ENCODE data around the gene IL12RB1.

The IL12RB1 gene

DNA sequence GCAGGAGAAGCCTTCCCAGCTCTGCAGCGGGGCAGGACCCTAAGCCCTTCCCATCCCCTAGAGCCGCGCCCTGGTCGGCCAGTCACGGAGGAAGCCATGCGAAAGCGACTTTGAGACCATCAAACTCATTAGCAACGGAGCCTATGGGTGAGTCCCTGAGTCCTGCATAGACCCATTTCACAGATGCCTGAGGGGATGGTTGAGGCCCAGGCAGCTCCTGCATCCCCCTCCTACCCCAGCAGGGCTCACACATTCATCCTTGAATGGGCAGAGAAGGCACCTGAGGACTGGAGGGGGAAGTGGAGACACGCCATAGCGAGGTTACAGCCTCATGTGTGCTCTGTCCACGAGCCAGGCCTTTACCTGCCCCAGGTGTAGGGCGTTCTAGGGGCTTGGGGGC is 42.1 kb upstream of the IL12RB1 start:
- ATAC-seq (ENCODE audit: low read depth), result no peak

DNA sequence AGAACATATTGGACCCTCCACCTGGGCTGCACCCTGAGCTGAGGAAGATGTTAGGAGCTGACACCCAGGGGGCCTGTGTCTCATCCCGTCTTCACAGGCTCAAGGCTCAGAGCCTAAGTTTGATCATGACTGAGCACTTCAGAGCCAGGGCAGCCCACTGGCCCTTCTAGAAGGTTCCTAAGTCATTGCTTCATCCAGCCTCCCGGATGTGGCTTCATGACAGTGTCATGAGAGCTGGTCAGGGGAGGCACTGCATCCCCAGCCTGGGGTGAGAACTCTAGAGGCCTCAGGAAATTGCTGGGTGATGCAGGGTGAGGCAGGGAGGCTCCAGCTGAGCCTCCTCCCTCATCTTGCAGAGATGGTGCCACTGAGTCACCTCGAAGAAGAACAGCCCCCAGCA is 41.3 kb upstream of the IL12RB1 start:
- H3K9me3 ChIP-seq (ENCODE audit: severe bottlenecking), result no peaks in the 10 kb centered on the region
- no peak for ATAC-seq (ENCODE audit: low read depth)
- H3K27ac ChIP-seq (ENCODE audit: poor library complexity, severe bottlenecking), result no peak overlapping the region
- H3K27me3 ChIP-seq (ENCODE audit: insufficient read depth, poor library complexity, severe bottlenecking), result no peaks in the 10 kb centered on the region
- H3K4me3 ChIP-seq (ENCODE audit: severe bottlenecking), result no peak overlapping the region
- TF ChIP-seq, protein P1, sequence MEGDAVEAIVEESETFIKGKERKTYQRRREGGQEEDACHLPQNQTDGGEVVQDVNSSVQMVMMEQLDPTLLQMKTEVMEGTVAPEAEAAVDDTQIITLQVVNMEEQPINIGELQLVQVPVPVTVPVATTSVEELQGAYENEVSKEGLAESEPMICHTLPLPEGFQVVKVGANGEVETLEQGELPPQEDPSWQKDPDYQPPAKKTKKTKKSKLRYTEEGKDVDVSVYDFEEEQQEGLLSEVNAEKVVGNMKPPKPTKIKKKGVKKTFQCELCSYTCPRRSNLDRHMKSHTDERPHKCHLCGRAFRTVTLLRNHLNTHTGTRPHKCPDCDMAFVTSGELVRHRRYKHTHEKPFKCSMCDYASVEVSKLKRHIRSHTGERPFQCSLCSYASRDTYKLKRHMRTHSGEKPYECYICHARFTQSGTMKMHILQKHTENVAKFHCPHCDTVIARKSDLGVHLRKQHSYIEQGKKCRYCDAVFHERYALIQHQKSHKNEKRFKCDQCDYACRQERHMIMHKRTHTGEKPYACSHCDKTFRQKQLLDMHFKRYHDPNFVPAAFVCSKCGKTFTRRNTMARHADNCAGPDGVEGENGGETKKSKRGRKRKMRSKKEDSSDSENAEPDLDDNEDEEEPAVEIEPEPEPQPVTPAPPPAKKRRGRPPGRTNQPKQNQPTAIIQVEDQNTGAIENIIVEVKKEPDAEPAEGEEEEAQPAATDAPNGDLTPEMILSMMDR (IDR thresholded peaks at IDR 0.05; ENCODE audit: poor library complexity, severe bottlenecking), result no peak
- H3K4me1 ChIP-seq (ENCODE audit: insufficient read depth, poor library complexity, severe bottlenecking), result no peaks in the 10 kb centered on the region
- DNase-seq (ENCODE audit: low spot score), result no peak
- peaks cover 15% of the 10 kb centered on the region for H3K36me3 ChIP-seq (ENCODE audit: low read depth)

More for the DNA sequence above, 42.1 kb upstream of the IL12RB1 start:
- TF ChIP-seq, protein P1 (IDR thresholded peaks at IDR 0.05; ENCODE audit: poor library complexity, severe bottlenecking), result no peak
- no peaks in the 10 kb centered on the region for H3K9me3 ChIP-seq (ENCODE audit: severe bottlenecking)
- no peak overlapping the region for H3K4me3 ChIP-seq (ENCODE audit: severe bottlenecking)
- peaks cover 16% of the 10 kb centered on the region for H3K36me3 ChIP-seq (ENCODE audit: low read depth)
- H3K27ac ChIP-seq (ENCODE audit: poor library complexity, severe bottlenecking), result no peak overlapping the region
- DNase-seq (ENCODE audit: low spot score), result no peak
- no peaks in the 10 kb centered on the region for H3K27me3 ChIP-seq (ENCODE audit: insufficient read depth, poor library complexity, severe bottlenecking)
- no peaks in the 10 kb centered on the region for H3K4me1 ChIP-seq (ENCODE audit: insufficient read depth, poor library complexity, severe bottlenecking)

DNA sequence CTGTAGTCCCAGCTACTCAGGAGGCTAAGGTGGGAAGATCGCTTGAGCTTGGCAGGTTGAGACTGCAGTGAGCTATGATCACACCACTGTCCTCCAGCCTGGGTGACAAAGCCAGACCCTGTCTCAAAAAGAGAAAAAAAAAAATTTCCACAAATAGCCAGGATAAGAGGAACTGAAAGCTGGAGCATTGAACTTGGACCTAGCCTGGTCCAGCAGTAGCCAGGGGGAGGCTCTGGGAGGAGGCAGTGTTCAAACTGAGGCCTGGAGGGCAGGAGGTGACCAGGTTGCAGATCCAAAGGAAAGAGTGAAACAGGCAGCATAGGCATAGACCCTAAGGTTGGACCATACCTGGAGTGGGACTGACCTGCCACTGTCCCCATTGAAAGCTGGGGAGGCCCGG is 39.4 kb upstream of the IL12RB1 start:
- TF ChIP-seq, protein P1 (IDR thresholded peaks at IDR 0.05; ENCODE audit: poor library complexity, severe bottlenecking), result no peak

DNA sequence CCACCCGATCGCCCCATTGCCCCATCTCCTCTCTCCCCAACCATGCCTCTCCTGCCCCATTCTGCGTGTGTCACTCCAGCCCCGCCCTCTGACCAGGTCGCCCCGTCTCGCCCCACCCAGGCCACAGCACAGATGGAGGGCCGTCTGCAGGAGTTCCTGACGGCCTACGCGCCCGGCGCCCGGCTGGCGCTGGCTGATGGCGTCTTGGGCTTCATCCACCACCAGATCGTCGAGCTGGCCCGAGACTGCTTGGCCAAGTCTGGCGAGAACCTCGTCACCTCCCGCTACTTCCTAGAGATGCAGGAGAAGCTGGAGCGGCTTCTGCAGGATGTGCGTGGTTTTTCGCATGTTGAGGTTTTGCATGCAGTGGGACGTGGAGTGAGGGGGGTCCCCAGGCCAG is 37.1 kb upstream of the IL12RB1 start:
- peaks cover 4% of the 10 kb centered on the region; the same call in 1 of the 2 replicates for H3K36me3 ChIP-seq (ENCODE audit: low read depth)
- H3K4me1 ChIP-seq (ENCODE audit: insufficient read depth, poor library complexity, severe bottlenecking), result no peaks in the 10 kb centered on the region
- no peak overlapping the region for H3K27ac ChIP-seq (ENCODE audit: poor library complexity, severe bottlenecking)
- TF ChIP-seq, protein P1 (IDR thresholded peaks at IDR 0.05; ENCODE audit: poor library complexity, severe bottlenecking), result no peak
- ATAC-seq (ENCODE audit: low read depth) (no peak), DNase-seq (ENCODE audit: low spot score) (no peak)
- no peaks in the 10 kb centered on the region for H3K9me3 ChIP-seq (ENCODE audit: severe bottlenecking)
- no peak overlapping the region for H3K4me3 ChIP-seq (ENCODE audit: severe bottlenecking)
- no peaks in the 10 kb centered on the region for H3K27me3 ChIP-seq (ENCODE audit: insufficient read depth, poor library complexity, severe bottlenecking)

More for the DNA sequence above, 39.4 kb upstream of the IL12RB1 start:
- Histone ChIP-seq H3K36me3 (ENCODE audit: low read depth) (peaks cover 4% of the 10 kb centered on the region; the same call in 1 of the 2 replicates), H3K27me3 (ENCODE audit: insufficient read depth, poor library complexity, severe bottlenecking) (no peaks in the 10 kb centered on the region), H3K4me3 (ENCODE audit: severe bottlenecking) (no peak overlapping the region), H3K27ac (ENCODE audit: poor library complexity, severe bottlenecking) (no peak overlapping the region), H3K4me1 (ENCODE audit: insufficient read depth, poor library complexity, severe bottlenecking) (no peaks in the 10 kb centered on the region), H3K9me3 (ENCODE audit: severe bottlenecking) (no peaks in the 10 kb centered on the region)
- DNase-seq (ENCODE audit: low spot score) (no peak), ATAC-seq (ENCODE audit: low read depth) (no peak)

DNA sequence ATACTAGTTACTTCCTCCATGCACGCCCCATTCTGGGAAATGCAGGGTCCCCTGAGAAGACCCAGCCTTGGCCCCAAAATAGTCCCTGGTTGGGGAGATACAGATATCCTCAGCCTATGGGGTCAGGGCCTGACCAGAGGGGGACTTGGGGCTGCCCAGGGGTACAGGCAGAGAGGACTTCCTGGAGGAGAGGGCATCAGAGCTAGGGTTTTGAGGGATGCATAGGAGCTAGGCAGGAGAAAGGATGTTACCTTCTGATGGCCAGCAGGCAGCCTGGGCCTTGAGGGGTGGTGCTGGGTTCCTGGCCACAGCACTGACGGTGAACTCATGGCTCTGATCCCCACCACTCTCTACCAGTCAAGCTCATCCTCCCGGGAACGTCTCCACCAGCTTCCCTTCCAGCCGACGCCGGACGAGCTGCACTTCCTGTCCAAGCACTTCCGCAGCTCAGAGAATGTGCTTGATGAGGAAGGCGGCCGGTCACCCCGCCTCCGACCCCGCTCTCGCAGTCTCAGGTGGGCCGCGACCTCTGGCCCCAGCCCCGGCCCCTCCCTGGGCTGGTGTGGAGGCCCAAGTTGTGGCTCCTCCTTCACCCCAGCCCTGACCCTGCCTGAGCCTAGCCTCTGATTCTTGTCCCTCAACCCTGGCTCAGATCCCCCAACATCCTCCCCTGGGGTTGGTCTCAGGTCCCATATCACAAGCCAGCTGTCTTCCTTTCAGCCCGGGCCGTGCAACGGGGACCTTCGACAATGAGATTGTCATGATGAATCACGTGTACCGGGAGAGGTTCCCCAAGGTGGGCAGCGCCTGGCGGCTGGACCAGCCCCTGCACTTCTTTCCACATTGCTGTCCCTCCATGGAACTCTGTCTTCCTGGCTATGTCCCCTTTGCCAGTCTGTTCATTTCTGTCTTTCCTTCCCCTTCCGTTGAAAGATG is 36.4 kb upstream of the IL12RB1 start:
- DNase-seq (ENCODE audit: low spot score), result no peak

More for the DNA sequence above, 36.4 kb upstream of the IL12RB1 start:
- Histone ChIP-seq H3K27ac (ENCODE audit: poor library complexity, severe bottlenecking) (no peak overlapping the region), H3K9me3 (ENCODE audit: severe bottlenecking) (no peaks in the 10 kb centered on the region), H3K4me3 (ENCODE audit: severe bottlenecking) (no peak overlapping the region), H3K27me3 (ENCODE audit: insufficient read depth, poor library complexity, severe bottlenecking) (no peaks in the 10 kb centered on the region), H3K4me1 (ENCODE audit: insufficient read depth, poor library complexity, severe bottlenecking) (no peaks in the 10 kb centered on the region), H3K36me3 (ENCODE audit: low read depth) (peaks cover 4% of the 10 kb centered on the region; the same call in 1 of the 2 replicates)
- no peak for ATAC-seq (ENCODE audit: low read depth)
- TF ChIP-seq, protein P1 (IDR thresholded peaks at IDR 0.05; ENCODE audit: poor library complexity, severe bottlenecking), result no peak
